Activated CD4-positive, alpha-beta T cell treated with anti-CD3 and anti-CD28 coated beads, Interleukin-2, amount 10 ng/mL, durations not matched to agents 7 days and 5 days (primary cell): Measurements from ENCODE around the gene HTR7. TPM values are rescaled to one million over a fixed set of nuclear protein-coding genes. Genes with fewer than 3 reads are reported as not detected.
"Not testable (repeated sequence)": the region's sequence is repeated elsewhere in the genome, so short reads cannot be mapped to it uniquely, and the experiment has no call there.

ENCODE experiments used
- CTCF ChIA-PET: fragments of 350-600 bp; sonication (Branson Sonifier 250); formaldehyde crosslinking; loops from one replicate; lab custom pipeline; 2021; ENCODE audit warnings: antibody characterized with exemption; lab: Charles Lee
- POLR2A ChIA-PET: fragments of 350-600 bp; sonication (Branson Sonifier 250); formaldehyde crosslinking; loops from one replicate; lab custom pipeline; 2021; ENCODE audit warnings: antibody characterized with exemption; lab: Charles Lee
- DNase-seq: peaks from one replicate; pipeline ENCODE4 v3.0.0-alpha.2; 2020
- H3K27ac Mint-ChIP-seq: one replicate; pipeline ENCODE4 v1.8.0; 2021; ENCODE audit warnings: mild to moderate bottlenecking, moderate library complexity, mixed read lengths
- H3K27me3 Mint-ChIP-seq: one replicate; pipeline ENCODE4 v1.8.0; 2021; ENCODE audit warnings: mixed read lengths
- H3K36me3 Mint-ChIP-seq: one replicate; pipeline ENCODE4 v1.8.0; 2021; ENCODE audit warnings: low read depth, mixed read lengths
- H3K4me1 Mint-ChIP-seq: one replicate; pipeline ENCODE4 v1.8.0; 2021; ENCODE audit warnings: mixed read lengths
- H3K4me3 Mint-ChIP-seq: one replicate; pipeline ENCODE4 v1.8.0; 2021; ENCODE audit warnings: mild to moderate bottlenecking, moderate library complexity, mixed read lengths
- H3K9me3 Mint-ChIP-seq: one replicate; pipeline ENCODE4 v1.8.0; 2021; ENCODE audit warnings: mixed read lengths
- total RNA-seq, 2 experiments: library from RNA; stranded (reverse); gene quantifications; one replicate each; pipeline ENCODE4 v1.2.3, GENCODE V29; 2021

The HTR7 gene
- total RNA-seq, 2 experiments from 2014 or later = not detected

GRCh38 chr10:90855126-90855525, 2.7 kb downstream of the HTR7 start:
- peaks cover 53% of the 10 kb centered on the region for H3K27me3 Mint-ChIP-seq
- DNase-seq = no peak
- H3K9me3 Mint-ChIP-seq = peaks cover 9% of the 10 kb centered on the region
- H3K4me1 Mint-ChIP-seq = peaks cover 13% of the 10 kb centered on the region
- ChIA-PET POLR2A (interaction anchor here (0.6 kb wide), 1 partner anchor 12 kb away, joined by 3 read pairs; no protein-coding TSS in a partner anchor), CTCF (no interaction called here)
- no peak overlapping the region for H3K4me3 Mint-ChIP-seq
- H3K27ac Mint-ChIP-seq = no peak overlapping the region
- H3K36me3 Mint-ChIP-seq = peaks cover 2% of the 10 kb centered on the region

- Mint-ChIP-seq H3K27ac (no peak overlapping the region), H3K27me3 (peaks cover 17% of the 10 kb centered on the region)
- CTCF ChIA-PET = no interaction called here
Measured at GRCh38 chr10:90849956-90850749, 7.7 kb downstream of the HTR7 start.

GRCh38 chr10:90847436-90847835, 10.4 kb downstream of the HTR7 start:
- CTCF ChIA-PET = interaction anchor here (1.1 kb wide), 1 partner anchor 13 kb away, joined by 4 read pairs; no protein-coding TSS in a partner anchor
- H3K27ac Mint-ChIP-seq = no peak overlapping the region
- H3K36me3 Mint-ChIP-seq = peaks cover 2% of the 10 kb centered on the region
- H3K9me3 Mint-ChIP-seq = peaks cover 12% of the 10 kb centered on the region
- DNase-seq = no peak
- POLR2A ChIA-PET = no interaction called here
- peaks cover 8% of the 10 kb centered on the region for H3K4me1 Mint-ChIP-seq
- no peak overlapping the region for H3K4me3 Mint-ChIP-seq
- peaks cover 6% of the 10 kb centered on the region for H3K27me3 Mint-ChIP-seq

More at GRCh38 chr10:90849956-90850749, 7.7 kb downstream of the HTR7 start:
- H3K4me1 Mint-ChIP-seq = peaks cover 8% of the 10 kb centered on the region
- H3K36me3 Mint-ChIP-seq = peaks cover 2% of the 10 kb centered on the region
- peaks cover 12% of the 10 kb centered on the region for H3K9me3 Mint-ChIP-seq
- no peak overlapping the region for H3K4me3 Mint-ChIP-seq
- no peak for DNase-seq
- POLR2A ChIA-PET = no interaction called here

- Mint-ChIP-seq H3K27ac (no peak overlapping the region), H3K9me3 (peaks cover 11% of the 10 kb centered on the region), H3K4me3 (no peak overlapping the region), H3K36me3 (peaks cover 1% of the 10 kb centered on the region), H3K27me3 (peaks cover 6% of the 10 kb centered on the region), H3K4me1 (peaks cover 8% of the 10 kb centered on the region)
- CTCF ChIA-PET = interaction anchor here (1.1 kb wide), 1 partner anchor 12 kb away, joined by 4 read pairs; no protein-coding TSS in a partner anchor
- POLR2A ChIA-PET = no interaction called here
- DNase-seq = no peak
Measured at GRCh38 chr10:90846746-90847145, 11.1 kb downstream of the HTR7 start.

- POLR2A ChIA-PET = no interaction called here
- peaks cover 6% of the 10 kb centered on the region for H3K27me3 Mint-ChIP-seq
- CTCF ChIA-PET = no interaction called here
- peaks cover 8% of the 10 kb centered on the region for H3K4me1 Mint-ChIP-seq
- no peaks in the 10 kb centered on the region for H3K36me3 Mint-ChIP-seq
- no peak overlapping the region for H3K4me3 Mint-ChIP-seq
- peaks cover 6% of the 10 kb centered on the region for H3K9me3 Mint-ChIP-seq
- H3K27ac Mint-ChIP-seq = no peak overlapping the region
- DNase-seq = no peak
Measured at GRCh38 chr10:90845726-90846125, 12.1 kb downstream of the HTR7 start.

- DNase-seq = no peak
- CTCF ChIA-PET = interaction anchor here (0.6 to 1.7 kb wide), 2 partner anchors 14 to 98 kb away, joined by 3 to 4 read pairs; no protein-coding TSS in a partner anchor
- Mint-ChIP-seq H3K36me3 (no peaks in the 10 kb centered on the region), H3K27ac (no peak overlapping the region), H3K27me3 (peaks cover 10% of the 10 kb centered on the region), H3K9me3 (no peaks in the 10 kb centered on the region), H3K4me1 (peaks cover 3% of the 10 kb centered on the region), H3K4me3 (no peak overlapping the region)
- POLR2A ChIA-PET = interaction anchor here (0.7 kb wide), 1 partner anchor 12 kb away, joined by 3 read pairs; no protein-coding TSS in a partner anchor
Measured at GRCh38 chr10:90842725-90843124, 15.1 kb downstream of the HTR7 start.

- Mint-ChIP-seq H3K4me3 (no peak overlapping the region), H3K4me1 (no peaks in the 10 kb centered on the region), H3K9me3 (no peaks in the 10 kb centered on the region), H3K36me3 (no peaks in the 10 kb centered on the region), H3K27me3 (peaks cover 4% of the 10 kb centered on the region), H3K27ac (no peak overlapping the region)
- ChIA-PET CTCF (no interaction called here), POLR2A (no interaction called here)
- DNase-seq = no peak
Measured at GRCh38 chr10:90837486-90837885, 20.4 kb downstream of the HTR7 start.

GRCh38 chr10:90834326-90834725, 23.5 kb downstream of the HTR7 start:
- H3K4me3 Mint-ChIP-seq = no peak overlapping the region
- CTCF ChIA-PET = interaction anchor here (1.4 kb wide), 1 partner anchor 13 kb away, joined by 4 read pairs; no protein-coding TSS in a partner anchor
- no peak for DNase-seq
- H3K9me3 Mint-ChIP-seq = no peaks in the 10 kb centered on the region
- no peaks in the 10 kb centered on the region for H3K36me3 Mint-ChIP-seq
- peaks cover 8% of the 10 kb centered on the region for H3K27me3 Mint-ChIP-seq
- POLR2A ChIA-PET = no interaction called here
- no peak overlapping the region for H3K27ac Mint-ChIP-seq
- H3K4me1 Mint-ChIP-seq = no peaks in the 10 kb centered on the region

GRCh38 chr10:90832111-90832510, 25.7 kb downstream of the HTR7 start:
- ChIA-PET CTCF (no interaction called here), POLR2A (no interaction called here)
- Mint-ChIP-seq H3K4me1 (no peaks in the 10 kb centered on the region), H3K9me3 (no peaks in the 10 kb centered on the region), H3K27ac (no peak overlapping the region), H3K4me3 (no peak overlapping the region), H3K27me3 (peaks cover 20% of the 10 kb centered on the region), H3K36me3 (no peaks in the 10 kb centered on the region)
- no peak for DNase-seq

- H3K27ac Mint-ChIP-seq = no peak overlapping the region
Measured at GRCh38 chr10:90822508-90822907, 35.3 kb downstream of the HTR7 start.

GRCh38 chr10:90821864-90822263, 36.0 kb downstream of the HTR7 start:
- H3K4me3 Mint-ChIP-seq, CTCF ChIA-PET, H3K4me1 Mint-ChIP-seq, H3K27ac Mint-ChIP-seq, H3K36me3 Mint-ChIP-seq, H3K9me3 Mint-ChIP-seq, DNase-seq: not testable (repeated sequence)
- POLR2A ChIA-PET = interaction anchor here (0.7 kb wide), 1 partner anchor 661 kb away, joined by 3 read pairs; no protein-coding TSS in a partner anchor
- H3K27me3 Mint-ChIP-seq = peaks cover 11% of the 10 kb centered on the region

More at GRCh38 chr10:90822508-90822907, 35.3 kb downstream of the HTR7 start:
- H3K36me3 Mint-ChIP-seq = no peaks in the 10 kb centered on the region
- CTCF ChIA-PET = no interaction called here
- no peak overlapping the region for H3K4me3 Mint-ChIP-seq
- H3K4me1 Mint-ChIP-seq = no peaks in the 10 kb centered on the region
- H3K27me3 Mint-ChIP-seq = peaks cover 16% of the 10 kb centered on the region
- H3K9me3 Mint-ChIP-seq = no peaks in the 10 kb centered on the region
- POLR2A ChIA-PET = interaction anchor here (0.7 kb wide), 1 partner anchor 661 kb away, joined by 3 read pairs; no protein-coding TSS in a partner anchor
- DNase-seq = no peak

GRCh38 chr10:90819911-90820310, 37.9 kb downstream of the HTR7 start:
- ChIA-PET CTCF (interaction anchor here (0.6 kb wide), 1 partner anchor 62 kb away, joined by 4 read pairs; no protein-coding TSS in a partner anchor), POLR2A (no interaction called here)
- H3K27me3 Mint-ChIP-seq = peaks cover 5% of the 10 kb centered on the region
- no peaks in the 10 kb centered on the region for H3K36me3 Mint-ChIP-seq
- no peaks in the 10 kb centered on the region for H3K9me3 Mint-ChIP-seq
- H3K27ac Mint-ChIP-seq = no peak overlapping the region
- no peak for DNase-seq
- no peaks in the 10 kb centered on the region for H3K4me1 Mint-ChIP-seq
- H3K4me3 Mint-ChIP-seq = no peak overlapping the region

- ChIA-PET CTCF (no interaction called here), POLR2A (no interaction called here)
- Mint-ChIP-seq H3K27ac (no peak overlapping the region), H3K36me3 (no peaks in the 10 kb centered on the region), H3K9me3 (no peaks in the 10 kb centered on the region), H3K27me3 (peaks cover 5% of the 10 kb centered on the region), H3K4me3 (no peak overlapping the region), H3K4me1 (no peaks in the 10 kb centered on the region)
- no peak for DNase-seq
Measured at GRCh38 chr10:90818736-90819135, 39.1 kb downstream of the HTR7 start.
